Prostate gland (tissue), 2 donors: ENCODE data around the gene SH3BGRL3.

Source experiments
- POLR2A ChIP-seq: fragments of 450-650 bp; IDR thresholded peaks from one replicate; pipeline ENCODE4 v1.6.1; 2016; ENCODE audit warnings: antibody characterized with exemption, mild to moderate bottlenecking
- TF ChIP-seq, protein P1 (sequence below), 4 experiments: fragments of 200-600 bp in 2 of 4; fragments of 450-650 bp in 2 of 4; sonication (generic) in 2 of 4; IDR thresholded peaks; 1 replicate in 3 of 4; 2 replicates in 1 of 4; pipeline ENCODE4 v1.5.1; 2016 to 2019; ENCODE audit warnings: antibody characterized with exemption in 4 of 4, mild to moderate bottlenecking in 2 of 4, moderate library complexity in 2 of 4

GRCh38 chr1:26317146-26317545 is 37.3 kb downstream of the SH3BGRL3 start:
- TF ChIP-seq, protein P1, sequence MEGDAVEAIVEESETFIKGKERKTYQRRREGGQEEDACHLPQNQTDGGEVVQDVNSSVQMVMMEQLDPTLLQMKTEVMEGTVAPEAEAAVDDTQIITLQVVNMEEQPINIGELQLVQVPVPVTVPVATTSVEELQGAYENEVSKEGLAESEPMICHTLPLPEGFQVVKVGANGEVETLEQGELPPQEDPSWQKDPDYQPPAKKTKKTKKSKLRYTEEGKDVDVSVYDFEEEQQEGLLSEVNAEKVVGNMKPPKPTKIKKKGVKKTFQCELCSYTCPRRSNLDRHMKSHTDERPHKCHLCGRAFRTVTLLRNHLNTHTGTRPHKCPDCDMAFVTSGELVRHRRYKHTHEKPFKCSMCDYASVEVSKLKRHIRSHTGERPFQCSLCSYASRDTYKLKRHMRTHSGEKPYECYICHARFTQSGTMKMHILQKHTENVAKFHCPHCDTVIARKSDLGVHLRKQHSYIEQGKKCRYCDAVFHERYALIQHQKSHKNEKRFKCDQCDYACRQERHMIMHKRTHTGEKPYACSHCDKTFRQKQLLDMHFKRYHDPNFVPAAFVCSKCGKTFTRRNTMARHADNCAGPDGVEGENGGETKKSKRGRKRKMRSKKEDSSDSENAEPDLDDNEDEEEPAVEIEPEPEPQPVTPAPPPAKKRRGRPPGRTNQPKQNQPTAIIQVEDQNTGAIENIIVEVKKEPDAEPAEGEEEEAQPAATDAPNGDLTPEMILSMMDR (IDR thresholded peaks at IDR 0.05), result no peak
- TF ChIP-seq POLR2A, result no peak
